CD4-positive, CD25-positive, alpha-beta regulatory T cell (primary cell): Measurements from ENCODE around the gene PHTF2. TPM values are rescaled to one million over a fixed set of nuclear protein-coding genes. Genes with fewer than 3 reads are reported as not detected.

Experiments
- ATAC-seq, 2 donors: fragments of 150-1000 bp; cut with Tn5 transposase; one replicate each; pipeline ENCODE4 v1.10.0; 2021; ENCODE audit warnings: low read depth in 2 of 2, moderate number of reproducible peaks in 2 of 2, moderate library complexity in 1 of 2
- DNase-seq, 3 donors: peaks; one replicate each; pipeline versions ENCODE4 v3.0.0 to v3.0.0-alpha.2; 2012 to 2022; ENCODE audit warnings: mixed read lengths in 1 of 3
- H3K27ac ChIP-seq: one replicate; pipeline ENCODE4 v1.7.0; 2013; ENCODE audit warnings: mild to moderate bottlenecking, low read length; ENCODE audit not compliant: insufficient read depth, poor library complexity, severe bottlenecking
- H3K27me3 ChIP-seq: one replicate; pipeline ENCODE4 v1.7.0; 2013; ENCODE audit warnings: low read length; ENCODE audit not compliant: control insufficient read depth, insufficient read depth
- H3K36me3 ChIP-seq: one replicate; pipeline ENCODE4 v1.7.0; 2013; ENCODE audit warnings: mild to moderate bottlenecking, low read length, moderate library complexity; ENCODE audit not compliant: control insufficient read depth, insufficient read depth
- H3K4me1 ChIP-seq: 2 replicates; pipeline ENCODE4 v1.7.0; 2013; ENCODE audit warnings: mild to moderate bottlenecking, low read length; ENCODE audit not compliant: insufficient read depth, control insufficient read depth, poor library complexity, severe bottlenecking
- H3K4me3 ChIP-seq: one replicate; pipeline ENCODE4 v1.7.0; 2013; ENCODE audit warnings: low read depth, mild to moderate bottlenecking, low read length, moderate library complexity
- H3K9me3 ChIP-seq, 2 experiments: 1 replicate in 1 of 2; 2 replicates in 1 of 2; pipeline ENCODE4 v1.7.0; 2013; ENCODE audit warnings: low read length in 2 of 2, mild to moderate bottlenecking in 1 of 2, moderate library complexity in 1 of 2; ENCODE audit not compliant: control insufficient read depth in 2 of 2
- H3K27ac Mint-ChIP-seq, 3 donors: one replicate each; pipeline ENCODE4 v1.8.0; 2020 to 2022; ENCODE audit warnings: mild to moderate bottlenecking in 3 of 3, mixed read lengths in 3 of 3, moderate library complexity in 2 of 3
- H3K27me3 Mint-ChIP-seq: one replicate; pipeline ENCODE4 v1.8.0; 2022; ENCODE audit warnings: mild to moderate bottlenecking, mixed read lengths
- H3K36me3 Mint-ChIP-seq: one replicate; pipeline ENCODE4 v1.8.0; 2020; ENCODE audit warnings: mixed read lengths
- H3K4me1 Mint-ChIP-seq, 4 donors: one replicate each; pipeline ENCODE4 v1.8.0; 2020 to 2022; ENCODE audit warnings: mixed read lengths in 4 of 4, mild to moderate bottlenecking in 1 of 4
- H3K4me3 Mint-ChIP-seq, 4 donors: one replicate each; pipeline ENCODE4 v1.8.0; 2020 to 2022; ENCODE audit warnings: mild to moderate bottlenecking in 4 of 4, mixed read lengths in 4 of 4, moderate library complexity in 3 of 4
- H3K9me3 Mint-ChIP-seq, 7 donors: one replicate each; pipeline ENCODE4 v1.8.0; 2020 to 2022; ENCODE audit warnings: mixed read lengths in 7 of 7, mild to moderate bottlenecking in 3 of 7, moderate library complexity in 2 of 7
- polyA plus RNA-seq, 4 donors: library from polyadenylated mRNA; unstranded; fragments of 300-500 nt; fragmentation: Illumina TruSeq; gene quantifications; one replicate each; pipeline ENCODE4 v1.2.3, GENCODE V29; 2021
- total RNA-seq: library from RNA; stranded (reverse); gene quantifications from one replicate; pipeline ENCODE4 v1.2.3, GENCODE V29; 2022

Gene PHTF2
- total and polyA plus RNA-seq, 5 donors from 2014 or later: 25.0 to 77.9 (median 28.9) TPM

DNA sequence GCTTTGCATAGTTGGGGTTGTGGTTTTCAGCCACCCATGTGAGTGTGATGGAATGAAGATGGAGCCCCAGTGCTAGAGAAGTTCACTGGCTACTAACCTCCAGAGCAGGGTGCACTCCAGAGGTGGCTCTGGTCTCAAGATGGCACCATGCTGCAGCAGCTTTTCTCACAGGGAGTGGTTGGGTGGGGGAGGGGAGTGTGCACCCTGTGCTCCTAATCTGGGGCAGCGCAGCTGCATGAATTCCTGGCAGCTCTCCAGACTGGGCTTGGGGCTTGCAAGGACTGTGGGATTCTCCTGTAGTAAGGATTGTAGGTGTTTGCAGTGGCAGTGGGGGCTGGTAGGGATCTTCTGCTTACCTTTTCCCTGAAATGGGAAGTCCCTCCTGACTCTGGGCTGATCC lies 23.7 kb downstream of the PHTF2 start:
- H3K9me3 ChIP-seq: peaks cover 39 to 57% of the 10 kb centered on the region in 2 experiments

DNA sequence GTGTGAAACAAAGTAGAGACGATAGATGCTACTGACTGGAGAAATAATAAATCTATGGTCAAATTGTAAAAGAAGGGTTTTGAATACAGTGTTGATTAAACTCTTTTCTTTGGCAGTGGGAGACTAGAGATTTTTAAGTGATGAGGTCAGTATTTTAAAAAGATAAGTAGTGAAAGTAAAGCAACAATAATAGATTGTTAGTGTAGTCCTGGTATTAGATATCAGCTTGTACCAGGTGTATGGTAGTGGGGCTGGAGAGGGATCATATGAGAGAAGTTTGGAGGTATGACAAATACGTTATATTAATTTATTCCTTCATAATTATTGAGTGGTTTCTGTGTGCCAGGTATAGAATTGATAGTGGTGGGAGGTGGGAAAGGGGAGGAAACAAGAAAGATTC lies 25.2 kb downstream of the PHTF2 start:
- peaks cover 26% of the 10 kb centered on the region for H3K4me1 ChIP-seq
- H3K27me3 ChIP-seq: no peaks in the 10 kb centered on the region
- Mint-ChIP-seq H3K9me3 (peaks cover 2 to 55% (median 20%) of the 10 kb centered on the region in 7 donors), H3K27ac (peak overlapping the region; percentile 1 to 69 (median 20)), H3K36me3 (peaks cover 54% of the 10 kb centered on the region), H3K4me3 (peak overlapping the region in 3 of 4 donors; percentile 37 to 72 (median 49)), H3K4me1 (peaks cover 37 to 69% (median 53%) of the 10 kb centered on the region in 4 donors), H3K27me3 (no peaks in the 10 kb centered on the region)
- H3K27ac ChIP-seq: no peak overlapping the region
- ATAC-seq (no peak), DNase-seq (no peak)
- peaks cover 19% of the 10 kb centered on the region for H3K36me3 ChIP-seq
- peaks cover 33 to 42% of the 10 kb centered on the region in 2 experiments for H3K9me3 ChIP-seq
- no peak overlapping the region for H3K4me3 ChIP-seq

More for the DNA sequence above, 23.7 kb downstream of the PHTF2 start:
- H3K27ac ChIP-seq: no peak overlapping the region
- no peak overlapping the region for H3K27ac Mint-ChIP-seq
- no peak overlapping the region for H3K4me3 ChIP-seq
- H3K4me3 Mint-ChIP-seq: peak overlapping the region in 1 of 4 donors; percentile 50
- ATAC-seq (no peak), DNase-seq (no peak)
- H3K36me3 Mint-ChIP-seq: peaks cover 68% of the 10 kb centered on the region
- H3K4me1 ChIP-seq: peaks cover 15% of the 10 kb centered on the region
- peaks cover 40 to 63% (median 54%) of the 10 kb centered on the region in 4 donors for H3K4me1 Mint-ChIP-seq
- H3K9me3 Mint-ChIP-seq: peaks cover 2 to 65% (median 26%) of the 10 kb centered on the region in 7 donors
- peaks cover 29% of the 10 kb centered on the region for H3K36me3 ChIP-seq
- H3K27me3 Mint-ChIP-seq: no peaks in the 10 kb centered on the region
- H3K27me3 ChIP-seq: no peaks in the 10 kb centered on the region

DNA sequence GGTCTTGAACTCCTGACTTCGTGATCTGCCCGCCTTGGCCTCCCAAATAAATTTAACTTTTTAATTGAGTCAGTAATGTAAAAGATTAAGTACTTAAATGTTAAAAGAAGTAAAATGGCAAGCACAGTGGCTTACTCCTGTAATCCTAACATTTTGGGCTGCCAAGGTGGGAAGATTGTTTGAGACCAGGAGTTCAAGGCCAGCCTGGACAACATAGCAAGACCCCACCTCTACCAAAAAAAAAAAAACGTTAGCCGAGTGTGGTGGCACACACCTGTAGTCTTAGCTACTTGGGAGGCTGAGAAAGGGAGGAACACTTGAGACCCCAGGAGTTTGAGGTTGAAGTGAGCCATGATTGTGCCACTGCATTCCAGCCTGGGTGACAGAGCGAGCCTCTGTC lies 26.1 kb downstream of the PHTF2 start:
- peaks cover 33 to 68% (median 51%) of the 10 kb centered on the region in 4 donors for H3K4me1 Mint-ChIP-seq
- peaks cover 45% of the 10 kb centered on the region for H3K36me3 Mint-ChIP-seq
- H3K36me3 ChIP-seq: peaks cover 11% of the 10 kb centered on the region
- DNase-seq (no peak), ATAC-seq (no peak)
- peak overlapping the region in 1 of 4 donors; percentile 68 for H3K4me3 Mint-ChIP-seq
- peak overlapping the region in 1 of 3 donors; percentile 0 for H3K27ac Mint-ChIP-seq
- H3K9me3 ChIP-seq: peaks cover 25 to 34% of the 10 kb centered on the region in 2 experiments
- H3K4me3 ChIP-seq: no peak overlapping the region
- peaks cover 29% of the 10 kb centered on the region for H3K4me1 ChIP-seq
- H3K9me3 Mint-ChIP-seq: peaks cover 2 to 47% (median 16%) of the 10 kb centered on the region in 7 donors
- no peak overlapping the region for H3K27ac ChIP-seq
- H3K27me3 ChIP-seq: no peaks in the 10 kb centered on the region
- no peaks in the 10 kb centered on the region for H3K27me3 Mint-ChIP-seq

DNA sequence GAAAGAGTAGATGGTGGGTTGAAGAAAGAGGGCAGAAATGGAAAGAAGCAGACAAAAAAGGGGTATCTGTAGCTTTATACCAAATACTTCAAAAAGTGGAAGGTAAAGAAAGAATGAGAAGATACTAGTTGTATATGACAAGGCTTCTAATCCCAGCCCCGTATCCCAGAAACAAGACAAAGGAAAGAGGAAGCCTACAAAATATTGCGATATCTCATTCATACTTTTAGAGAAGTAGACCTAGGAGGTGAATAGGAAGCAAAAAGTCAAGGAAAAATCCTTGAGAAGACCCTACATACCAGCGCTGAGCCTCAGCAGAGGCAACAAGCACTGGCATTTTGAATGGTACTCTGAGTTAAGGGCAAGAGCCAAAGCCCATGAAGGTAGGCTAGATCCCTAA lies 26.6 kb downstream of the PHTF2 start:
- no peaks in the 10 kb centered on the region for H3K27me3 ChIP-seq
- peaks cover 24 to 29% of the 10 kb centered on the region in 2 experiments for H3K9me3 ChIP-seq
- DNase-seq (no peak), ATAC-seq (no peak)
- Mint-ChIP-seq H3K9me3 (peaks cover 2 to 42% (median 11%) of the 10 kb centered on the region in 7 donors), H3K36me3 (peaks cover 40% of the 10 kb centered on the region), H3K4me3 (peak overlapping the region in 3 of 4 donors; percentile 4 to 68 (median 14)), H3K27me3 (no peaks in the 10 kb centered on the region), H3K4me1 (peaks cover 33 to 70% (median 53%) of the 10 kb centered on the region in 4 donors), H3K27ac (peak overlapping the region in 1 of 3 donors; percentile 0)
- H3K36me3 ChIP-seq: peaks cover 8% of the 10 kb centered on the region
- no peak overlapping the region for H3K4me3 ChIP-seq
- H3K4me1 ChIP-seq: peaks cover 30% of the 10 kb centered on the region
- no peak overlapping the region for H3K27ac ChIP-seq

DNA sequence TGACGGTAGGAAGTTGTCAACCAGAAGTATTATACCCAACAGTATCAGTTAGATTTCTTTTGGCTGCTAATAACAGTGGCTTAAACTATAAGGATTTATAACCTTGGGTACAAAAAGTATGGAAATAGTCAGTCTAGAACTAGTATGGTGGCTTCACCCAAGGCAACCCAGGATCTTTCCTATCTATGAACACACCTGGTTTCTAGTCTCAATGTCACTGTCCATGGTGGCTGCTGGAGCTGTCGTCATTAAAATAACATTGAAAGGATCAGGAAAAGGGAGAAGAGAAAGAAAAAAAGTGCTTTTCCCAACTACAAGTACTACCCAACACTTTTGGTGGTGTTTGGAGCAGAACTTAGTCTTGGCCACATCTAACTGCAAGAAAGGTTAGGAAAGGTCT lies 27.7 kb downstream of the PHTF2 start:
- H3K4me3 Mint-ChIP-seq: peak overlapping the region in 1 of 4 donors; percentile 43
- Histone ChIP-seq H3K4me1 (peaks cover 42% of the 10 kb centered on the region), H3K9me3 (peaks cover 12 to 18% of the 10 kb centered on the region in 2 experiments), H3K36me3 (no peaks in the 10 kb centered on the region), H3K4me3 (peak overlapping the region; percentile 5), H3K27me3 (no peaks in the 10 kb centered on the region), H3K27ac (no peak overlapping the region)
- ATAC-seq (no peak), DNase-seq (no peak)
- peaks cover 31% of the 10 kb centered on the region for H3K36me3 Mint-ChIP-seq
- peak overlapping the region; percentile 26 to 47 (median 39) for H3K27ac Mint-ChIP-seq
- H3K27me3 Mint-ChIP-seq: no peaks in the 10 kb centered on the region
- H3K4me1 Mint-ChIP-seq: peaks cover 36 to 74% (median 61%) of the 10 kb centered on the region in 4 donors
- H3K9me3 Mint-ChIP-seq: peaks cover 1 to 30% (median 8%) of the 10 kb centered on the region in 7 donors

DNA sequence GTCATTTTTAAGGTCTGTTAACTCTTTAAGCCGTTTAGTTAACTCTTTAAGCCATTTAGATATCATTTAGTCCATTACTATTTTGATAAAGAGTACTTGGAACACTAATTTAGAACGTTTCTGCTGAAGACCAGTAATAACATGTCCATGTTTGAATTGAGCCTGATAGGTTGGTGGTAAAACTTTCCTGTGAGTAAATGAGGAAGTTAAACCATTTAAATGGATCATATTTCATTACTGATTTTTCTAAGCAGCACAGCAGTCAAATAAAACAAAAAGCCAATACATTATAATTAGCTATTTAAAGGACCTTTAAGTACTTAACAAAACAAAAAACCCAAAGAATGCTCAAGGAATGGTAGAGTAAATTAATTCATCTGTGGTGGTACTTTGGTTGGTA lies 29.4 kb downstream of the PHTF2 start:
- H3K4me1 Mint-ChIP-seq: peaks cover 45 to 79% (median 63%) of the 10 kb centered on the region in 4 donors
- H3K4me1 ChIP-seq: peaks cover 58% of the 10 kb centered on the region

DNA sequence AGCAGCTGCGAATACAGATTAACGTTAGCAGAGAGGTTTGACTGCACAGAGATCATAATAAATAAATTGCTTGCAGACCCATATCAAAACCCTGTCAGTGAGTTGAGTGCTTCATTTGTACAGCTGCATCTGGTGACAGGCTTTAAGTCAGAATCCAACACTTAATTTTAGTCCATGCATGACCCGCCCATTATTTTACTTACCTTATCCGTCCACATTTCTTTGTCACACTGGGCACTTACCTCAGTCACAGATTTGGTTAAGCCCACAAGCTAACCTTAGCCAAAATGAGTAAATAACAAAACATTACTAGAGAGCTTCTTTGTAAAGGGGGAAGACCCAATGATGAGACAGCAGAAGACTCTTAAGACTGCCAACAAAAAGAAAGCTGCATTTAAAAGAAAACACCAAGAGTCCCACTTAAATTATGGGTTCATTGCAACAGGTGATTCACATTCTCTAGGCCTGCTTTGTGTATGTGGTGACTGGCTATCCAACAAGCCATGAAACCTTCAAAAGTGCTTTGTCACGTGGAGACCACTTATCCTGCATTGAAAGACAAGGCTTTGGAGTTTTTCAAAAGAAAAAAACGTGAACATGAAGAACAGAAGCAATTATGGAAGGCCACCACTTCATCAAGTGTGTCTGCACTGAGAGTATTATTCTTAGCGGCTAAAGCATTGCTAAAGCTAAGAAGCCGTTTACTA lies 32.2 kb downstream of the PHTF2 start:
- DNase-seq (peak in 1 of 3 donors; percentile 29), ATAC-seq (peak in 1 of 2 donors; percentile 12)
- Mint-ChIP-seq H3K9me3 (peaks cover 0 to 8% (median 2%) of the 10 kb centered on the region in 7 donors), H3K4me1 (peaks cover 40 to 81% (median 58%) of the 10 kb centered on the region in 4 donors), H3K36me3 (peaks cover 9% of the 10 kb centered on the region), H3K27ac (peak overlapping the region; percentile 36 to 80 (median 75)), H3K27me3 (no peaks in the 10 kb centered on the region), H3K4me3 (peak overlapping the region; percentile 61 to 87 (median 66))
- H3K4me3 ChIP-seq: peak overlapping the region; percentile 69
- H3K27ac ChIP-seq: peak overlapping the region; percentile 45
- H3K27me3 ChIP-seq: no peaks in the 10 kb centered on the region
- H3K36me3 ChIP-seq: no peaks in the 10 kb centered on the region
- H3K4me1 ChIP-seq: peaks cover 72% of the 10 kb centered on the region
- H3K9me3 ChIP-seq: peaks cover 4% of the 10 kb centered on the region in 2 experiments

More for the DNA sequence above, 29.4 kb downstream of the PHTF2 start:
- H3K27me3 ChIP-seq: no peaks in the 10 kb centered on the region
- Mint-ChIP-seq H3K36me3 (peaks cover 26% of the 10 kb centered on the region), H3K4me3 (peak overlapping the region in 2 of 4 donors; percentile 68 to 74), H3K9me3 (peaks cover 0 to 22% (median 8%) of the 10 kb centered on the region in 7 donors), H3K27ac (no peak overlapping the region), H3K27me3 (no peaks in the 10 kb centered on the region)
- no peak for DNase-seq
- ATAC-seq: no peak
- no peaks in the 10 kb centered on the region for H3K36me3 ChIP-seq
- no peak overlapping the region for H3K27ac ChIP-seq
- peaks cover 4 to 6% of the 10 kb centered on the region in 2 experiments for H3K9me3 ChIP-seq
- H3K4me3 ChIP-seq: no peak overlapping the region
